Subcutaneous adipose tissue (tissue), 4 donors: ENCODE results near the gene ME2. TPM values are rescaled to one million over a fixed set of nuclear protein-coding genes. Genes with fewer than 3 reads are reported as not detected.

Experiments used
- small RNA-seq: library from RNA; depleted of rRNA; stranded (forward); fragments of <200 nt; gene quantifications from one replicate; pipeline ENCODE3, GENCODE V24; 2016
- total RNA-seq, 4 donors: library from RNA; depleted of rRNA; stranded (reverse); fragments of >200 nt; gene quantifications; one replicate each; pipeline ENCODE4 v1.1.0, GENCODE V29; 2016

The ME2 gene
- total RNA-seq, 4 donors from 2014 or later: 35.4 to 79.2 (median 55.1) TPM

Small RNA genes within 50 kb of the gene (small RNA-seq; reads per million reads assigned to genes)
- 0.49 reads per million for gene RF00019

Other genes starting within 250 kb of the ME2 start
- 1 to 10 TPM in 3 of 4 donors, under 1 TPM in 1; 0.49 to 3.2 (median 1.7) TPM for gene MRO, start 59.1 kb upstream of the ME2 start, total RNA-seq
- gene ELAC1, start 88.9 kb downstream of the ME2 start, total RNA-seq: 10 to 100 TPM in 1 of 4 donors, 1 to 10 TPM in 3; 4.4 to 11.0 (median 4.9) TPM
- 10 to 100 TPM; 73.1 to 89.3 (median 86.6) TPM for gene SMAD4, start 151.1 kb downstream of the ME2 start, total RNA-seq